Limb (tissue), 2 donors: ENCODE measurements around the gene UTP14A.

Experiments
- DNase-seq, 2 donors: peaks; one replicate each; pipeline ENCODE4 v3.0.0-alpha.2; 2016; ENCODE audit errors: extremely low spot score in 2 of 2

Gene UTP14A

GRCh38 chrX:129953334-129953648 lies 47.3 kb downstream of the UTP14A start:
- no peak for DNase-seq

- no peak for DNase-seq
Measured at GRCh38 chrX:129953881-129954280, 47.9 kb downstream of the UTP14A start.

- no peak for DNase-seq
Measured at GRCh38 chrX:129954804-129955203, 48.8 kb downstream of the UTP14A start.

DNA sequence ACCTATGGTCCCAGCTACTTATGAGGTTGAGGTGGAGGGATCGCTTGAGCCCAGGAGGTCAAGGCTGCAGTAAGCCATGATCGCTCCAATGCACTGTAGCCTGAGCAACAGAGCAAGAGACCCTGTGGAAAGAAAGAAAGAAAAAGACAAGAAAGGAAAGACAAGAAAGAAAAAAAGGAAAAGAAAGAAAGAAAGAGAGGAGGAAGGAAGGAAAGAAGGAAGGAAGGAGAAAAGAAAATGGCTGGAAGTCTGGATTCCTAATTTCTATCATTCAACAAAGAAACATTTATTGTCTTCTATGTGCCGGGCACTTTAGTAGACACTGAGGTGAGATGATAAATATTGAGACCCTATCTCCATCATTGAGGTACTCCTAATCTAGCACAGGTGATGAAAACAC lies 49.7 kb downstream of the UTP14A start:
- no peak for DNase-seq

DNA sequence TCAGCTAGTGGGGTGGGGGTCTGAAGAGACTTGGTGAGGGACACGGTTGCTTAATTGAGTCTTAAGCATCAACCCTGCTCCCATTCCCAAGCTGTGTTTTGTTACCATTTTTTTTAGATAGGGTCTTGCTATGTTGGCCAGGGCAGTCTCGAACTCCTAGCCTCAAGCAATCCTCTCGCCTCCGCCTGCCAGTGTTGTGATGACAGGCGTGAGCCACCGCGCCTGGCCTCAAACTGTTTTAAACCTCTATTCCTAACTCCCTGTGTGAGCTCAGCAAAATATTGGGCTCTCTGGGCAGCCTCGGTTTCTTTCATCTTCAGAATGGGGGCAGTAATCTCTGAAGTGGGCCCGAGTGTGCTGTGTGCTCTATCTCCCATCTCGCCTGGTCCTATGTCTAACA lies 50.2 kb downstream of the UTP14A start:
- no peak for DNase-seq

DNA sequence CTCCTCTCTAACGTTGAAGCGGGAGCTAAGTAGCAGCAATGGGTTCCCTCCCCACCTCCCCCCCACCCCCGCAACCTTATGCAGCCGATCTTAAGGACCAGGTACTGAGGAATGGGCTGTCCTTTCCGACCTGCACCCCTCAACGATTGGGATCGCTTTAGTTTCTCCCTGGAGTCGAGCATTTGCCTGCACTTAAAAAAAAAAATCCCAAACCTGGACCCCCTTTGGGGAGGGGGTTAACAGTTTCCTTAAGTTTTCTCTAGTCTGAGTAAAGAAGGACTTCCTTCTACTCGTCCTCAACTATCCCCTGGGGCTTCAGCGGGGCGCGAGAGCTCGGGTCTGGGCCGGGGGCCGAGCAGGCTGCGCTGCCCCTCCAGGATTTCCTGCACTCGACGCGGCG lies 50.8 kb downstream of the UTP14A start:
- no peak for DNase-seq

- peak; percentile 34 to 71 for DNase-seq
Measured at GRCh38 chrX:129957241-129958082, 51.5 kb downstream of the UTP14A start.

GRCh38 chrX:129958083-129958465 lies 52.1 kb downstream of the UTP14A start:
- no peak for DNase-seq

DNA sequence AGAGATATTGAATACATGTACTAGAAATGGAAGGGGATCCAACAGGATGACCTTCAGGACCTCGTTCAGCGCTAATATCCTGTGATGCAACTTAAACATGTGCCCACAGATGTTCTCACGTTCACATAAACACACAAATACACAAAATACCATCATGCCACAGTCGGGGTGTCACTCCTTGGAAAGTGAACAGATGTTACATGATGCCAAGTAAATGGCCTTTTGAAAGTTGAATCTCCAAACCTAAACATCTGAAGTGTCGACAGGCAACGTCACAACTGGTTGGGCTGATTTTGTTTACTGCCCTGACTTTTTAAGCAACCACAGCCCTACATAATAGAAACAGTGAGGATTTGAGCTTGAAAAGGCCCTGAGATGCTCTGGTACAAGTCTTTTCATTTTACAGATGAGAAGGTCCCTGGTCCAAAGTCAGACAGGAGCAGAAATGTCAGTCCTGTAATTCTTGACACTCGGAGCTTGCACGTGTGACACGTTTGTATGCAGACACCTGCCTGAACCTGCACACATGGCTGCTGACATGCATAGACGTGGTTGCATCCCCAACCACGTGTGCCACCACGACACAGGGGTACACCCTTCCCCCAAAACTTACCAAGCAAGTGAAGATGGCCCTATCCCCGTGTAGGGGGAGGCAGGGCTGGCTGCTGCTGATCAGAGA lies 53.0 kb downstream of the UTP14A start:
- no peak for DNase-seq

GRCh38 chrX:129959493-129959832 lies 53.5 kb downstream of the UTP14A start:
- DNase-seq: peak in 1 of 2 donors; percentile 39

GRCh38 chrX:129961180-129962083 lies 55.5 kb downstream of the UTP14A start:
- no peak for DNase-seq

- DNase-seq: no peak
Measured at GRCh38 chrX:129963729-129964128, 57.8 kb downstream of the UTP14A start.

DNA sequence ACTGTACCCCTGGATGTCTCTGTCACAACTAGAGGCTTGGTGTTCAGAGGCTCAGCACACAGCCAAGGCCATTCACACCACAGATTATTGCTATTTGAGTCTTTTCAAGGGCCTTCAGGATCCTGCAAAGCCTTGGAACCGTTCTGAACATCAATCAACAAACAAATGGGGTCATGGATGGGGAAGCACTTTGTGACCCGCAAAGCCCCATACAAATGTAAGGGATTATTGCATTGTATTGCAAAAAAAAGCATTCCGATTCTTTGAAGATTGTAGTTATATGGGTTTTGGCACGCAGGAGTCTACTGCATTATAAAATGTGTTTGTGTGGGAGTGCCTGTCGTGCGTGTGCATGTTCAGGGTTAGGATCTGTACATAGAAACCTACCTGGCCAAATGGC lies 59.2 kb downstream of the UTP14A start:
- DNase-seq: no peak

DNA sequence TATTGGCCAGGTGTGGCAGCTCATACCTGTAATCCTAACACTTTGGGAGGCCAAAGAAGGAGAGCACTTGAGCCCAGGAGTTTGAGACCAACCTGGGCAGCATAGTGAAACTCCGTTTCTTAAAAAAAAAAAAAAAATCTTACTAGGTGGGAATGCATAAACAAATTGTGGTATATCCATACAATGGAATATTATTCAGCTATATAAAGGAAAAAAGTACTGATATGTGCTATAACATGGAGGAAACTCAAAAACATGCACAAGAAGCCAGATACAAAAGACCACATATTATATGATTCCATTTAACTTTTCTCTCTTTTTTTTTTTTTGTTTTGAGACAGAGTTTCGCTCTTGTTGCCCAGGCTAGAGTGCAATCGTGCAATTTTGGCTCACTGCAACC lies 63.0 kb downstream of the UTP14A start:
- DNase-seq: no peak

GRCh38 chrX:129976441-129976840 lies 70.5 kb downstream of the UTP14A start:
- DNase-seq: no peak
